HS-5 (cell line): ENCODE data around the gene LHX3.

ENCODE experiments used
- DNase-seq: peaks from one replicate; pipeline ENCODE4 v3.0.0-alpha.2; 2012; ENCODE audit warnings: low read depth

LHX3 gene

GRCh38 chr9:136177224-136177623 is 27.7 kb downstream of the LHX3 start:
- DNase-seq = no peak

GRCh38 chr9:136175616-136176197 is 29.2 kb downstream of the LHX3 start:
- DNase-seq = no peak

GRCh38 chr9:136174779-136175615 is 29.9 kb downstream of the LHX3 start:
- DNase-seq = no peak

DNA sequence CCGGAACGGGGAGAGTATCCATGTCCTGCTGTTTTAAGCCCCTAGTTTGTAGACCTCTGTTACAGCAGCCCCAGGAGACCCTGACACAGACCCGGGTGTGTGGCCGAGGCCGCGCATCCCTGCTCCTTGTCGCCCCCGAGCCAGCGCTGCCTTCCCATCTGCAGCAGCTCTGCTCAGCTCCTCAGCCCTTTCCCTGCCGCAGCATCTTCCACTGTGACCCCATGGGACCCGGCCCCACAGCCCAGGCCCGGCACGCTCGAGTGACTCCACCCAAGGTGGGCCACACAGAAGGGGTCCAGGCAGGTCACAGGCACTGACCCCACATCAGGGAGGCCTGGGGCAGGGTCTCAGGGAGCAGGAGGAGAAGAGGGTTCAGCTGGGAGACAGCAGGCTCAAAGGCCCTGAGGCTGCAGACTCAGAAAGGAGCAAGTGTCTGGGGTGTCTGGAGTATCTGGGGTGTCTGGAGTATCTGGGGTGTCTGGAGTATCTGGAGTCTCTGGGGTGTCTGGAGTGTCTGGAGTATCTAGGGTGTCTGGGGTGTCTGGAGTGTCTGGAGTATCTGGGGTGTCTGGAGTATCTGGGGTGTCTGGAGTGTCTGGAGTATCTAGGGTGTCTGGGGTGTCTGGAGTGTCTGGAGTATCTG is 31.2 kb downstream of the LHX3 start:
- DNase-seq = no peak

DNA sequence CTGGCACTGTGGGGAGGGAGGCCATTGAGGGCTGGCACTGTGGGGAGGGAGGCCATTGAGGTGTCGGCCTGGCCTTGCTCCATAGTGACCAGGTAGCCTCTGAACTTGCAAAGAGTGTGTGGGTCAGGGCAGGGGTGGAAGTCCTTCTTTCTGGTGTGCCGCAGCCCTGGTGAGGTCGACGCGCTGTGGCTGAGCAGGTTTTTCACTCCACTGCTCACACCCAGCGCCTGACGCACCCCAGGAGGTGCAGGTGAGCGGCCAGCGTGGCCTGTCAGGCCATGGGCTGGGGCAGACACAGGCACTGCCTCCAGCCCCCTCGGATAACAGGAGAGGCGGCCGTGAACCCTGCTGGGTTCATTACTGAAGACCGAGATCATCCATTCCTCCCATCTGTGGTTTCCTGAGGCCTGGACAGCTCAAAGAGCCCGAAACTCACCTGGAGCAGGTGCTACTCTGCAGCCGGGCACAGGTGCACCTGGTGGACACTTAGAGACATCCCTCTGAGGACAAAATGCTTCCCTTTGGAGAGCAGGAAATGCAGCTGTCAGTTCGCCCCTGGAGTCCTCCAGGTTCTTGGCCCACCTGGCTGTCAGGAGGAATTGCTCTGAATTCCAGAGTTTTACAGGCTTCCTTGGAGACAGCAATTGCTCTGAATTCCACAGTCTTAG is 32.4 kb downstream of the LHX3 start:
- no peak for DNase-seq

- DNase-seq = no peak
These were observed 33.0 kb downstream of the LHX3 start for GRCh38 chr9:136171801-136172411.

DNA sequence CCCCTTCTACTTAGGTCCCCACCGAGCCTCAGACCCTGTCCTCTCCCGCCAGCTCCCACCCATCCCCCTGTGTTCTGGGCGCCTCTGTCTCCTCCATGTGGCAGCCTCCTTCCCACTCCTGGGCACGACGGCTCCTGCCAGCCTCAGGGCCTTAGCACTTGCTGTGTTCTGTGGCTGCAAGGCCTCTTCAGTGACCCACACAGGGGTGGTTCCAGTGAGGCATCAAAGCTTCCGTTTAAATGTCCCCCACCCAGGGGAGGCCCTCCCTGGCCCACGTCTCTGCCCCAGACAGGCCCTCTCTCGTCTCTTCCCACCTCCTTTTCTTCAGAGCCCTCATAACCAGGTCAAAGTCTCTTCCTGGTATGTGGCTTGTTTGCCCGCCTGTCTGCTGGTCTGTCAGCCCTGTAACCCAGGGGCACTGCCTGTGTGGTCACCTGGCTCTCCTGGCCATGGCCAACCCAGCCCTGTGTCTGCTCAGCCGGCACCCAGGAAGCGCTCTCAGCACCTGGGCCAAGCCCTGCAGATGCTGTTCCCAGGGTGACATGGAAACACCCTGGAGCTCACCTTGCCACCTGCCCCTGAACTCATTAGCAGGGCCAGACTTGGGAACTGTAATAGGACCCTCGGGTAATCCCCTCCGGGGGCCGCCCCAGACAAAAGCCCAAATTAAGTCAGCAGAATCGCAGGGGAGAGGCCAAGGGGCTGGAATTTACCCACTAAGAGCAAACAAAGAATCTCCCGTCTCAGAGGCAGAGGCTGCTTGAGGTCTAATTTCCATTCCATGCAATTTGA is 33.7 kb downstream of the LHX3 start:
- DNase-seq = no peak

- no peak for DNase-seq
These were observed 34.7 kb downstream of the LHX3 start for GRCh38 chr9:136170006-136170901.

- DNase-seq = no peak
These were observed 35.4 kb downstream of the LHX3 start for GRCh38 chr9:136169495-136169894.

DNA sequence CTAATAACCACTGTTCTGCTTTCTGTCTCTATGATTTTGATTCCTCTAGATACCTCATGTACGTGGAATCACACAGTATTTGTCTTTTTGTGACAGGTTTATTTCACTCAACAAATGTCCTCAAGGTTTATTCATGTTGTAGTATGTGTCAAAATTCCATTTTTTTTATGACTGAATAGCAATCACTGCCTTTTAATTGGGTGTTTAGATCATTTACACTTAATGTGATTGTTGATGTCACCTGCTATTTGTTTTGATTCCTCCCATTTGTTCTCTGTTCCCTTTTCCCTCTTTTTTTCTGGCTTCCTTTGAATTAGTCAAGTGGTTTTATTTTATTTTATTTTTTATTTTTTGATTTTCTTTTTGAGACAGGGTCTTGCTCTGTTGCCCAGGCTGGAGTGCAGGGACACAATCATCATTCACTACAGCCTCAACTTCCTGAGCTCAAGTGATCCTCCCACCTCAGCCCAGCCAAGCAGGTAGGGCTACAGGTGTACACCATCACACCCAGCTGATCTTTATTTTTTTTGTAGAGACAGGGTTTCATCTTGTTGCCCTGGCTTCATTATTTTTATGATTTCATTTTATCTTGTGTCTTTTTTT is 41.6 kb downstream of the LHX3 start:
- DNase-seq = no peak

DNA sequence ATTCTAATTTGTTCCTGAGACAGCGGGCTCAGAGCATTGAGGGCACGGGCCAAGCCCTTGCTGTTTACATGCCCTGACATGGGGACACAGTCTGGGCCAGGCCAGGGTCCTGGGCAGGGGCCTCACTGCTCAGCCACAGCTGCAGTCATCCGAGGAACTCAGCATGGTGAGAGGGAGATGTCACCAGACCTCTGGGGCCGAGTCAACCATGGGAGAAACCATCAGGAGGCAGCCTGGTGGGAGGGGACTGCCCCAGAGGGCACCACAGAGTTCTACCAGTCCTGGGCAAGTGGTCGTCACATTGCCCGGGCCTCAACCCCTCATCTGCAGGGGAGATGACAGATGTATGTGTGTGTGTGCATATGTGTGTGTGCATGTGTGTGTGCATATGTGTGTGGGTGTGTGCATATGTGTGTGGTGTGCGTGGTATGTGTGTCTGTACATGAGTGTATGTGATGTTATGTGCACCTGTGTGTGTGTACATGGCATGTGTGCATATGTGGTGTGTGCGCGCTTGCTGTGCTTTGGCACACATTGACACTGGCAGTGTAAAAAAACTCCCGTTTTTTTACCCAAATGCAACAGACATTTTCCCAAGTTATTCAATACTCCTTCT is 43.8 kb downstream of the LHX3 start:
- DNase-seq = no peak

DNA sequence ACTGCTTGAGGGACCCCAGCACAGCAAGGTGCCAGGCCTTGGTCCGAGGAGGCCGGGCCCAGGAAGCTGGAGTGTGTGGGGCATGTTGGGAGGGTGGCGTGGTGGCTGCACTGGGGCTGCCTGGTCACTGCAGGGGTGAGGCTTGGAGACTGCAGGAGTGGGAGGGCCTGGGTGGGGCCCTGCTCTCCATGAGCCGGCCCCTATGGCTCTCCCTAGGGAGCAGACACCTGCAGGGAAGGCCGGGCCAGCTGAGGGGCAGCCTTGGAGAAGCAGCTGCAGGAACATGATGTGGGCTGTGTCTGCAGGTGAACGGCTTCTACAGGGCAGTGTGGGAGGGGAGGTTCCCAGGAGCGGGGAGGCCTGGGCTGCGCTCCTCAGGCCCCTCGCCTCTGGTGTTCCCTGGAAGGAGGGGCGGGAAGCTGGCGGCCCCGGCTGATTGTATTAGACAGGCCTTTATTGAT is 44.5 kb downstream of the LHX3 start:
- DNase-seq = no peak

DNA sequence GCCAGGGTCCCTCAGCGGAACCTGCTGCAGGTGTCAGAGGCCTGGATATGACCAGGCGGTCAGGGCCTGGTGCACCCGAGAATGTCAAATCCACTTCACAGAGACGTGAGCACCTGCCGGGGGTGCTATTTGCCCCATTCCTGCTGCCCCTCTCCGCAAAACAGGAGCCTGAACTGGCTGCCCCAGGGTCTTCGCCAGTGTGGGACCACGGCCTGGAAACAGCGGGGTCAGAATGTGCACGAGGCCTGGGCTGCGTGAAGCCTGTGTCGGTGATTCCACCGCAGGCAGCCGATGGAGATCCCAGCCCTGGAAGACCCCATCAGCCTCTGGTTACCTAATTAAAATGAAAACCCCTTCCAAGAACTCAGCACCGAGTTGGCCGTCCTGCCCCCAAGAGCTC is 45.1 kb downstream of the LHX3 start:
- no peak for DNase-seq

DNA sequence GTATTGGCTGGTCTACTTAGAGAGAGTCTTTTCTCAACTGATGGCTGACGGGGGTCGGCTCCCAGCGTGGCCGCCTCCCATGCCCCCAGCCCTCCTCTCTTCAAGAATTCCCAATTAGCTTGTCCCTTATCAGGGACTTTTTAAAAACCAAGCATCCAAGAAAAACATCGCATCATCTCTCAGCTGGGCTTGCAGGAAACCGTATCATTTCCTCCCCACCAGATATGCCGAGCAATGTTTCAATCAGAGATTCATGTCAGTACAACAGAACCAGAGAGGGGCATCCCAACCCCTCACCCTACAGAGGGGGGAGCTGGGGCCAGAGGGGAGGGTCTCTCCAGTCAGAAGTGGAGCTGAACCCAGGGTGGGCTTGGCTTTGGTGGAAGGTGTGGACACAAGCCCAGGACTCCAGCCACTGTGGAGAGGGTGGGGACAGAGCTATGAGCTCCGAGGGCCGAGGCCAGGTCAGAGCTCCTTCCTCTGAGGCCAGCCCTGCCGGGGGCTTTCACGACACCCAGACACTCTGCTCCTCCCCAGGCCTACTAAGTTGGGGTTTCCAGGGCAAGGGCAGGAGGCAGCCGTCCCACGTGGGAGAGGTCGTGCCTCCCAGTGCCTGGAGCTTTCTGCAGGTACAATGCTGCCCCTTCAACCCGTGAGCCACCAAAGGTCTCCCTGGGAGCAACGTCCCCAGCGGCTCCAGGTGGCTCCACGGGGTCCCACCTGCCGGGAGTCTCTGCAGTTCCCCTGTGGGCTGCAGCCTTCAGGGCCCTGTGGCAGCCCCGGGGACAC is 47.3 kb downstream of the LHX3 start:
- DNase-seq = no peak

DNA sequence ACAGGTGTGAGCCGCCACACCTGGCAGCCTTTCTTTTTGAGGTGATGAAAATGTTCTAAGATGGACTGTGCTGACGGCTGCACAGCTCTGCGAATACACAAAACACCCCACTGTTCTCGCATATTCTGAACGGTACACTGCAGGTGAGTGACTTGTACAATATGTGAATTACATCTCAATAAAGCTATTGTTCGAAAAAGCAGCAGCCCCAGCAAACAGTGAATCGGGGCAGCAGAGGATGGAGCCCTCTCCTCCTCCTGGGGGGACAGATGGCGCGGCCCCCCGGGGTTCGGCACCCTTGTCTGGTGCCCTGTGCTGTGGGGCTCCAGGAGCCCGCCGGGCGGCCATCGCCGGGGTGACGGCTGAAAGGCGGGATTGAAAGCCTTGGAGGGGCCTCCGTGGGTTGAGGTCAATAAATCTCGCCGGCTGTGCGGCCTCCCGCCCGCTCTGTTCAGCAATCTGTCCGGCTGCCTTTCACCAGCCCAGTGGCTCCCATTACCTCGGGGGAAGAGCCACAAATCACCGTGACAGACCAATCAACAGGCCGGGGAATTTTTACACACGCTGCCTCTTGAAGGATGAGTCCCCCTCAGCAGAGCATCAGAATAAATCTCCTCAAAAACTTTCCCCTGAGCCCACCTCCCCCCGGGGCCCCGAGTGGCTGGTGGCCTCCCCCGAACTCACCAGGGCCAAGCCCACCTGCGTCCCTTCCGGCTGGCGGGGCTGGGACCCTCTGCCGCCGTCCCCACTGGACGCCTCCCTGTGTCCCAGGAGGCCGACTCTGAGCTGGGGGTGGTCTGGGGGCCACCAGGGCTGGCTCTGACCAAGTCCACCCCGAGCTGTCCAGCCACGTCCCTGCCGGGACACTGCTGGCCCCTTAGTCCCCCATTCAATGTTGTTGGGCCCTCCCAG is 48.5 kb downstream of the LHX3 start:
- no peak for DNase-seq

DNA sequence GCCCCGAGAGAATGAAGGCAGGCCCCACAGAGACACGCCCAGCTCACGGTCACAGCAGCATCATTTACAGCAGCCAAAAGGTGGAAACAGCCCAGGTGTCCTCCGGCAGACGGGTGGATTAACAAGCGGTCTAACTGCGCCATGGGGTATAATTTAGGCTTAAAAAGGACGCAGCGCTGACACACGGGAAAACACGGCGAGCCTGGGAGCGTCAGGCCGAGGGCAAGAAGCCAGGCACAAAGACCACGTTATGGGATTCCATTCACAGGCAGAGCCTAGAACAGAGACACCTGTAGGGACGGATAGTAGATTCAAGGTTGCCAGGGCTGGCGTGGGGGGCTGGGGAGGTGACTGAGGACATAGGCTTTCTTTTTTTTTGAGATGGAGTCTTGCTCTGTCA is 49.4 kb downstream of the LHX3 start:
- DNase-seq = no peak

DNA sequence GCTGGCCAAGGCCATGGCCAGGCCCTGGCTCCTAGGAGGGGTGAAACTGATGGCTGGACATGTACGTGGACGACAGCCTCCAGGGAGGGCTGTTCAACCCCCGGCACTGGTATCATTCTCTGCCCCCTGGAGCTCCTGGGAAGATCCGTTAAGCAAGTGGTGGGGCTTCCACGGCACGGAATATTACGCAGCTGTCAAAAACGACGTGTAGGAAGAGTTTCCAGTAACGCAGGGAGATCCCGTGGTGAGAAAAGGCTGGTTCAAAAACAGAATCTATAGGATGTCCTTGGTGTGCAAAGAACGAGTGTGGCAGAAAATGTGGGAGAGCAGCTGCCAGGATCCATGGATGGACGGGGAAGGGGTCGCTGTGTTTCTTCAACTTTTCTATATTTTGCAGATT is 50.0 kb downstream of the LHX3 start:
- no peak for DNase-seq
